WERI-Rb-1 (cell line): ENCODE measurements around the gene NTNG1.

Source experiments
- DNase-seq: peaks from one replicate; pipeline ENCODE4 v3.0.0-alpha.2; 2020
- H3K27ac ChIP-seq: fragments of 250-450 bp; sonication (Bioruptor Pico); 2 replicates; pipeline ENCODE4 v1.5.1; 2020; ENCODE audit warnings: mild to moderate bottlenecking, moderate library complexity
- H3K27me3 ChIP-seq: fragments of 250-450 bp; sonication (Bioruptor Pico); 2 replicates; pipeline ENCODE4 v1.5.1; 2021; ENCODE audit warnings: mild to moderate bottlenecking, low read depth, moderate library complexity; ENCODE audit not compliant: insufficient read depth, severe bottlenecking
- H3K36me3 ChIP-seq: fragments of 250-450 bp; sonication (Bioruptor Pico); 2 replicates; pipeline ENCODE4 v1.5.1; 2020; ENCODE audit warnings: mild to moderate bottlenecking, moderate library complexity
- H3K4me3 ChIP-seq: 2 replicates; pipeline ENCODE4 v1.5.1; 2011; ENCODE audit warnings: low read depth, mild to moderate bottlenecking, control low read depth, low read length
- H3K9me3 ChIP-seq: fragments of 250-450 bp; sonication (Bioruptor Pico); 2 replicates; pipeline ENCODE4 v1.5.1; 2021; ENCODE audit warnings: mild to moderate bottlenecking, moderate library complexity; ENCODE audit not compliant: severe bottlenecking
- TF ChIP-seq, protein P1 (sequence below): IDR thresholded peaks from 2 replicates; pipeline ENCODE4 v1.5.1; 2011; ENCODE audit warnings: low read depth, mild to moderate bottlenecking, control low read depth, inconsistent platforms, low read length

The NTNG1 gene

DNA sequence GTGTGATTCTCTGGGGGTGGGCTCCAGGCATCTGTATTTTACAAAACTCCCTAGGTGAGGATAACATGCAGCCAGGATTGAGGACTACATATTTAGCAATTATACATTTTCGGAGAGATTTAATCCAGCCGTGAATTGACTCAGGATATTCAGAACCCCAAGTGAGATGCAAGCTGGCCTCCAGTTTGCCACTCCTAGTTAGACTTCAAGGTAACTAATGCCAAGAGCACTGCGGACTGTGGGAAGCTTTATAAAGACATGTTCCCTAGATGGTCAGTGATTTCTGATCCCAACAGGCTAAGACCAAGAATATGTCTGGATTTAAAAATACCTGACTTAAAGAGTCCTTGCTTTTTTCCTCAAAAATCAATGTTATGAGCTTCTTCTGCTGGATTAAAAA, 308.5 kb downstream of the NTNG1 start:
- H3K4me3 ChIP-seq: no peak overlapping the region
- DNase-seq: no peak
- TF ChIP-seq, protein P1, sequence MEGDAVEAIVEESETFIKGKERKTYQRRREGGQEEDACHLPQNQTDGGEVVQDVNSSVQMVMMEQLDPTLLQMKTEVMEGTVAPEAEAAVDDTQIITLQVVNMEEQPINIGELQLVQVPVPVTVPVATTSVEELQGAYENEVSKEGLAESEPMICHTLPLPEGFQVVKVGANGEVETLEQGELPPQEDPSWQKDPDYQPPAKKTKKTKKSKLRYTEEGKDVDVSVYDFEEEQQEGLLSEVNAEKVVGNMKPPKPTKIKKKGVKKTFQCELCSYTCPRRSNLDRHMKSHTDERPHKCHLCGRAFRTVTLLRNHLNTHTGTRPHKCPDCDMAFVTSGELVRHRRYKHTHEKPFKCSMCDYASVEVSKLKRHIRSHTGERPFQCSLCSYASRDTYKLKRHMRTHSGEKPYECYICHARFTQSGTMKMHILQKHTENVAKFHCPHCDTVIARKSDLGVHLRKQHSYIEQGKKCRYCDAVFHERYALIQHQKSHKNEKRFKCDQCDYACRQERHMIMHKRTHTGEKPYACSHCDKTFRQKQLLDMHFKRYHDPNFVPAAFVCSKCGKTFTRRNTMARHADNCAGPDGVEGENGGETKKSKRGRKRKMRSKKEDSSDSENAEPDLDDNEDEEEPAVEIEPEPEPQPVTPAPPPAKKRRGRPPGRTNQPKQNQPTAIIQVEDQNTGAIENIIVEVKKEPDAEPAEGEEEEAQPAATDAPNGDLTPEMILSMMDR: no peak

DNA sequence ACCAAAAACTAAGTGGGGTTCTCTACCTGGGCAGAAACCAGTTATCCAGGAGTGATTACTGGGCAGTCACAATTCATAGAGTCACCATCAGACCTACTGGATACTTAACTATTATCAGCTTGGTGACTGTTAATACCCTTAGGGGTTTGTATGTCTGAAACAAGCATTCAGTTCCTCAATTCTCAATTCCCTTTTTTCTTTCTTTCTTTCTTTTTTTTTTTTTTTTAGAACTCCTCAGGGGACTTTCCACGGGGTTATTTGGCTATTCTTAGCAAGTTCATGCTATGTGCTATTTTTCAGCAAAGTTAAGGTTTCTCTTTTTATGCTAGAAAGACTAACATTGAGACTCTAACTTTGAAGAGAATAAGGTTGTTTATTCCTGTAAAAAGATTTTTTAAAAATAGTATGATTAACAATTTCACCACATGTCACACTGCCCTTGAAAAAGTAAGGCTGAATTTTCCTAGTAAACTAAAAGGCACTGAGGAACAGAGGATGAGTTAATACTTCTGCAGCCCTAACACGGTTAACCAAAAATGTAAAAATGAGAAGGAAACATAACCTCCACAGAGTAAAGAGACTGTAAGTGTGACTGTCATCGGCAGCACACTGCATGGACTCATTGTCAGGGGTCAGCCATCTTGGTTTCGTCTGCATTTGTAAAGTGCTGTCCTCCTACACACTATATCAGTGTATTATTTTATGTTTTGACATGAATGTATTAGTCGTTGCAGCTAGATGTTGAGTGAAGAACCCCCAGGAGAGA, 310.2 kb downstream of the NTNG1 start:
- TF ChIP-seq, protein P1: no peak
- DNase-seq: no peak
- Histone ChIP-seq H3K4me3 (no peak overlapping the region), H3K27ac (no peak overlapping the region), H3K36me3 (no peaks in the 10 kb centered on the region), H3K27me3 (no peaks in the 10 kb centered on the region), H3K9me3 (no peaks in the 10 kb centered on the region)

More for the DNA sequence above, 308.5 kb downstream of the NTNG1 start:
- no peaks in the 10 kb centered on the region for H3K36me3 ChIP-seq
- no peak overlapping the region for H3K27ac ChIP-seq
- no peaks in the 10 kb centered on the region for H3K27me3 ChIP-seq
- H3K9me3 ChIP-seq: no peaks in the 10 kb centered on the region

DNA sequence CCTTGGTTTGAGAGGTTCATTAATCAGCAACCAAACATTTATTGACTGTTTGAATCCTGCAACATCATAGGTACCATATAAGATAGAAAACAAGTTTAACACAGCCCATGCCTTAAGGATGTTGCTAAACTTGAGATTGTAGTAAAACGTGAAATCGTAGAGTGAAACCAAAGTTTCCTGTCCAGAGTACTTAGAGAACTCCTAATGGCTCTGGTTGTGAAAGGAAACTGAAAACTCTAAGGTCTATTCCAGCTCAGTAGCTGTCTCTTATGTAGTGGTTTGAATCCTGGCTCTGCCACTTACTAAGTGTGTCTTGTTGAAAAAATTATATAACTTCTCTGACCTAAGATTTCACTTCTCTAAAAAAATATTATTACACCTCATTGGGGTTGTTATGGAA, 310.9 kb downstream of the NTNG1 start:
- no peak overlapping the region for H3K4me3 ChIP-seq
- H3K27me3 ChIP-seq: no peaks in the 10 kb centered on the region
- no peaks in the 10 kb centered on the region for H3K36me3 ChIP-seq
- no peaks in the 10 kb centered on the region for H3K9me3 ChIP-seq
- no peak for DNase-seq
- no peak overlapping the region for H3K27ac ChIP-seq
- TF ChIP-seq, protein P1: no peak

DNA sequence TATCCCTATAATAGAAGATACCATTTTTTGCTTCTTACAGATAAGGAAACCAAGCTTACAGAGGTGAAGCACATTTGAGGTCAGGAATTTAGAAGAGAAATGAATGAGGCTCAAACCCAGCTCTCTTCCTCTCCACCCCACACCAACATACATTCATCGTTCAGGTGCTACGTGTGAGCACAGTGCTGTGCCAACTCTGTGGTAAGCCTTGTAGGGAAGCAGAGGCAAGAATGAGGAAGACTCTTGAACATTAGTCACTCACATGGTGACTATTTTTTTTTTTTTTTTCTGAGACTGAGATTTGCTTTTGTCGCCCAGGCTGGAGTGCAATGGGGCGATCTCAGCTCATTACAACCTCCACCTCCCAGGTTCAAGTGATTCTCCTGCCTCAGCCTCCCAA, 314.0 kb downstream of the NTNG1 start:
- Histone ChIP-seq H3K4me3 (no peak overlapping the region), H3K27me3 (no peaks in the 10 kb centered on the region), H3K36me3 (no peaks in the 10 kb centered on the region), H3K9me3 (no peaks in the 10 kb centered on the region), H3K27ac (no peak overlapping the region)
- TF ChIP-seq, protein P1: no peak
- DNase-seq: no peak

DNA sequence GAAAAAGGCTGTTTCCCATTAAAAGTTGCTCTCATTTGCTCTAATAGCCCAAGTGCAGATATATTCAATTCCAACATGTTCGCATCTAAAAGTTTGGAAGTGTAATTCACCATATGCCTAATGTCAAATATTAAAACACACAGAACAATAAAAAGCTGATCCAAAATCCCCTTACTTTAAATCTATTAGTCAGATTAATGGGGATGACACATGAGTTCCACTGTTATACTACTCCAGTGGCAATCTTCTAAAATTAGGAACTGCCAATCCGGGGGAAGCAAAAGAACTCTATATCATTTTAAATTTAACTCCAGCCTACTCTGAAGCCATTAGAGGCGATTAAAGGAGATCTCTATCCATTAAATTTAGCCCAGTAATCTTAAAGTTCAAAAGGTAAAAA, 317.1 kb downstream of the NTNG1 start:
- DNase-seq: no peak
- TF ChIP-seq, protein P1: no peak

More for the DNA sequence above, 317.1 kb downstream of the NTNG1 start:
- H3K27me3 ChIP-seq: no peaks in the 10 kb centered on the region
- no peaks in the 10 kb centered on the region for H3K36me3 ChIP-seq
- no peak overlapping the region for H3K27ac ChIP-seq
- no peak overlapping the region for H3K4me3 ChIP-seq
- H3K9me3 ChIP-seq: no peaks in the 10 kb centered on the region
